GM12891 (cell line): ENCODE data around the gene SAMHD1.
A peak's percentile ranks its signal among the peaks of the same experiment; 100 is the strongest.

Experiments
- POLR2A ChIP-seq: IDR thresholded peaks from 2 replicates; pipeline ENCODE4 v1.6.1; 2011; ENCODE audit warnings: low read depth, low read length, control low read depth
- POLR2AphosphoS5 ChIP-seq: IDR thresholded peaks from 2 replicates; pipeline ENCODE4 v1.6.1; 2011; ENCODE audit warnings: low read depth, low read length, control low read depth
- SPI1 ChIP-seq: IDR thresholded peaks from 2 replicates; pipeline ENCODE4 v1.6.1; 2011; ENCODE audit warnings: low read depth, low read length, control low read depth
- TAF1 ChIP-seq: IDR thresholded peaks from 2 replicates; pipeline ENCODE4 v1.6.1; 2011; ENCODE audit warnings: low read depth, low read length, control low read depth

DNA sequence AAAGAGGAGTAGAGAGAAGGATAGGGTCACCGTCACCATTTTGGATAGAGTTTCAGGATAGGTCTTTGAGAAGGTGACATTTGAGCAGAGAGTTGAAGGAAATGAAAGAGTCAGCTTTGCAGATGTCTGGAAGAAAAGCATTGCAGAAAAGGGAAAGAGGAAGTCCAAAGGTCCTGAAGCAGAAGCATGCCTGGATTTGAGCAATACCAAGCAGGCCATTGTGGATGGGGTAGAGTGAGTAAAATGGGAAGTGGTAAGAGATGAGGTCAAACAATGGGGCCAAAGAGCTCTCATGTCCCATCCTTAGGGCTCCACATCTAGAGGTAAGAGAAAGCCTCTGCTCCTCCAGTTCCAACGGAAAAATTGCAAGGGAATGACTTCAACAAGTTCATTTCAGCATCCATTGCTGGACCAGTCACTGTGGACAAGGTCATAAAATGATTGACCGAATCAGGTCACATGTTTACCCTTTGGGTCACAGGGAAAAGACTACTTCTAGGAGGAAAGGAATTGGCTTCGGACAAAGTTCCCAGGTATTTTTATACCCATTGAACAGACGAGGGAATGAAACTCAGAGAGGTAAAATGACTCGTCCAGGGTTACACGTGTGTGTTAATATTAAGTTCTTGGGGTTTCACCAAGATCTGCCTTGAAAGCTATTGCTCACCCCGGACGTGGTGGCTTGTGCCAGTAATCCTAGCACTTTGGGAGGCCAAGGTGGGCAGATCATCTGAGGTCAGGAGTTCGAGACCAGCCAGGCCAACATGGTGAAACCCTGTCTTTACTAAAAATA lies 6.6 kb upstream of the SAMHD1 start:
- no peak for TF ChIP-seq POLR2A
- no peak for TF ChIP-seq POLR2AphosphoS5
- no peak for TF ChIP-seq TAF1
- TF ChIP-seq SPI1: peak; percentile 73
